CD1c-positive myeloid dendritic cell (primary cell): ENCODE data around the gene KRT34.
"Not testable (repeated sequence)": the region's sequence is repeated elsewhere in the genome, so short reads cannot be mapped to it uniquely, and the experiment has no call there.

Experiments
- DNase-seq: peaks from one replicate; pipeline ENCODE4 v3.0.0-alpha.2; 2016; ENCODE audit errors: extremely low spot score

The KRT34 gene

DNA sequence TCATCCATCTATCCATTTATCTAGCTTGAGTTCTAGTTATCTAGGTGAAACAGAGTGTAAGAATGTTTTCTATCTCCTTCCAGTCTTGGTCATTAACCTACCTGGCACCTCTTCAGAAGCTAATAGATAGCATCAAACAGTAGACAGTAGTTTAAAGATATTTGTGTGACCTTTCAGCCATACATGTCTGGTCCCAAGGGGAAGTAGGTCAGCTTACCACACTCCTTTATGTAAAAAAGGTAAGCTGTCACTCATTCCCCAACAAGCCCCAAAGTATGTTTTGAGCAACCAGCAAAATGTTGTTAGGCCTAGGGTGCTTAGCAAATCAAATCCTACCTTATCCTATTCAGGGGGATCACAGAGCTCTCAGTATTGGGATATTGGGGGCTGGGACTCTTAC, 16.0 kb downstream of the KRT34 start:
- DNase-seq, result no peak

- DNase-seq, result no peak
These were observed 18.2 kb downstream of the KRT34 start for GRCh38 chr17:41363881-41364280.

DNA sequence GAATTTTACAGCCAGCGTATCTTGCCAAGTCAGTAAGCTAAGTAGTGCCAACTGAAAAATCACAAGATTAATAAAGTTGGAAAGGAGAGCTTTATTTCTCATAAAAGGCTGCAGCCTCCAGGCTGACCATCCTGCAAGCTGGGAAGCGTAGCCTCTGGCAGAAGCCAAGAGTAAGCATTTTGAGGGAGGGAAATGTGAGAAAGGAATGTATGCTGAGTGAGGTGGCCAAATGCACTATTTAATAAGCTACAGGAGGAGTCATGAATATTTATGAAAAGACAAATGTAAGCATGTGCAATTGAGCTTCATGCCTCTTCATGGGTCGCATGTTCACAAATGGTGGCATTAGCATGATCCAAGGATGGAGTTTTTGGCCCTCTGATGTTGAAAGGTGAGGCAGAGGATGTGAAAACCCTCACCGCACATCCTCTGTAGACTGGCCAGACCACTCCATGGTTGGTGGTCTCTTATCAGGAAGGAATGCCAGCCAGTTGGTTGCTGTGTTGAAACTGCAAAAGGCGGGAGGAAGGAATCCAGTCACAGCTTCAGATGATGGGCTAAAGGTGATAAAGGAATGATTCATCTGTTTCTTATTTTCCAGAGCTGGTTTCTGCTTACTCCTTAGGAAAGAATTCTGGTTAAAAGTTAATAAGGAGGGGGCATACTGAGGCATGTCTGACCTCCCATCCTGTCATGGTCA, 21.7 kb downstream of the KRT34 start:
- no peak for DNase-seq

DNA sequence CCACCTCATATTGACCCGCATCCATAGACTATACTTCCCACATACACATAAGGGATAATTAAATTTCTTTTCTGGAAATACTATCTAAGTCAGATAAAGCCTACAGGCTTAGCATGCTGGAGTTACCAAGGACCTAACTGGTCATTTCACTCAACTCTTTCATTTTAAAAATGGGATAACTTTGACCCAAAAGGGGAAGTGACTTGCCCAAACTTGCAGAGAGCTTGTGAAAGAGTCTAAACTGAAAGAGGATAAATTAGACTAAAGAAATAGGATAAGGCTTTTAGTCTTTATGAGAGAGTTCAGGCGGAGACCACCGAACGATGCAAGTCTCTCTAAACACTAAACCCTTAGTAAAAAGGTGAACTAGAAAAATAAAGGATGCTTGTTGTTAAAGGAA, 27.6 kb downstream of the KRT34 start:
- DNase-seq, result peak; percentile 8

GRCh38 chr17:41352597-41353366, 29.3 kb downstream of the KRT34 start:
- DNase-seq, result no peak

GRCh38 chr17:41351177-41351576, 30.9 kb downstream of the KRT34 start:
- no peak for DNase-seq

GRCh38 chr17:41350381-41350878, 31.7 kb downstream of the KRT34 start, which contains the start of gene KRT33A:
TSS of gene KRT33A (minus strand) at chr17:41350828. CDS start at chr17:41350767, 61 bp downstream.
- DNase-seq, result not testable (repeated sequence)

- DNase-seq, result no peak
These were observed 34.0 kb downstream of the KRT34 start for GRCh38 chr17:41347869-41348760.

DNA sequence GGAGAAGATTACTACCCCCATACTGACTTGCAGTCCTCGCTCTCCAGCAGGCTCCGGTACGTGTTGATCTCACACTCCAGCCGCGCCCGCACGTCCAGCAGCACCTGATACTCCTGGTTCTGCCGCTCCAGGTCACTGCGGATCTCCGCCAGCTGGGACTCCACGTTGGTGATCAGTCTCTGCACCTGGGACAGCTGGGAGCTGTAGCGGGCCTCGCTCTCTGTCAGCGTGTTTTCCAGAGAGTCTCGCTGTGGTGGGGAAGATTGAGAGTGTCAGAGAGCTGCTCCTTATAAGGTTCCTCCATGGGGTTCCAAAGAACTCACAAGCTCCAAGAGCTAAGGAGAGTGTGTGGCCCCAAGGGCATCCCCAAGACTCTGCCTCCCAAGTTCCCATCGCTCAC, 35.7 kb downstream of the KRT34 start:
- not testable (repeated sequence) for DNase-seq

- DNase-seq, result no peak
These were observed 36.1 kb downstream of the KRT34 start for GRCh38 chr17:41345992-41346391.

GRCh38 chr17:41343029-41343428, 39.1 kb downstream of the KRT34 start:
- DNase-seq, result no peak

- no peak for DNase-seq
These were observed 40.9 kb downstream of the KRT34 start for GRCh38 chr17:41340934-41341861.

- DNase-seq, result no peak
These were observed 41.6 kb downstream of the KRT34 start for GRCh38 chr17:41340494-41340893.

DNA sequence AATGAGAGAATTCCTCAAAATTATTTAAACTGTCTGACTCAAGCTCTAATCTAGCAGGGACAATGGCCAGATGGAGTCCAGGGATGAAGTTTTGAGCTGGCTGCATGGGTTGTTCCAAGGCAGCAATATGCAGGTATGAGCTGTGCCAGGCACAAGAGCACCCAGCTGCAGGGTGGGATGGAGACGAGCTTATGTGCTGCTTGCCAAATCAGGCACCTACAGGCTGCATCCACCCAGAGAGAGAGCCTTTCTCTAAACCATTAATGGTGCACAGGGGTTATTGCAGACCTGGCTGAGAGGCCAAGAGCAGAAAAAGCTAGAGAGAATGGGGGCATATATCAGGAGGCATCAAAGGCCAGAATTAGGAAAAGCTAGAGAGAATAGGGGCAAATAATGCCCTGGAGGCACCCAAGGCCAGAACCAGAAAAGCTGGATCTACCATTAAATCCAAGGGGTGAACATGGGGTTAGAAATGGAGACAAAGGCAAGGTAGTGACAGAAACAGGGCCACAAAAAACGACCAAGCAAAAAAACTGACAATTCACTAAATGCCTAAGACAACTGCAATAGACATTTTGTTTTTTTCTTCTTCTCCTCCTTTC, 42.4 kb downstream of the KRT34 start:
- DNase-seq, result no peak

DNA sequence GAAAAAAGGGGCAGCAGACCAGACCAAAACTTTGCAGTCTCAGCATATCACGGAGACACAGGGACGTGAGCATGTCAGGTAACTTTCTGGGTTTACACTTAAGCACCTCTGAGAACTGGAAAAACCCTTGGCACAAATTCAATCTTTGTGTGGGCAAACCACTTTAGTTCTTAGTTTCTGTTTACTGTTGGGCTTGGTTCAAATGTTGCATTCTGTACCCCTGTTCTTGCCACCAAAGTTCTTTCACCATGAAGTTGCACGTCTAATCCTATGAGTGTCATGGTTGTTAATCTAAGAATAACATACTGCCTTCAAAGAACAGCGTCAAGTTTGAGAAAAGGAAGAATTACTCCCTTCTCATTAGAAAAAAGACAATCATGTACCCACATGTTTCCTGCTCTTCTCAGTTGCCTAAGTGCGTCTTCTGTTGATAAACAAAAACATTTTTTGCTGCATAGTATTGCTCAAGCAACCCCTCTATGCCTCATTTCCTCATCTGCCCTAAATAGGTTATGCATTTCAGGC, 43.1 kb downstream of the KRT34 start:
- DNase-seq, result peak; percentile 54

DNA sequence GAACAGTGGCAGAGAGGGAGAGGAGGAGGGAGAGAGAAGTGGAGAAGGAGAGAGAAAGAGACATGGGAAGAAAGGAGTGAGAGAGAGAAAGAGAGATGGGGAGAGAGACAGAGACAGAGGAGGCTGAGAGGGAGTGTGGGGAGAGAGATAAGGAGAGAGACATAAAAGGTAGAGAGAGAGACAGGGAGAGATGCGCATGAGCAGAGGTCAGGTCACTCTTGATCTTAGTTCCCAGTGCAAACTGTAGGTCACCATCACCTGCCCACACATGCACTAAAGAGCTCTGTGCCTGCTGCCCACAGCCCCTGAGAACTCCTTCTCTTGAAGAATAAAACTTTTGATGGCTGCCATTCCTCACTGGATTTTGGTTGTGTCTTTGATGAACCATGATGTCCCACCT, 46.4 kb downstream of the KRT34 start:
- DNase-seq, result no peak

DNA sequence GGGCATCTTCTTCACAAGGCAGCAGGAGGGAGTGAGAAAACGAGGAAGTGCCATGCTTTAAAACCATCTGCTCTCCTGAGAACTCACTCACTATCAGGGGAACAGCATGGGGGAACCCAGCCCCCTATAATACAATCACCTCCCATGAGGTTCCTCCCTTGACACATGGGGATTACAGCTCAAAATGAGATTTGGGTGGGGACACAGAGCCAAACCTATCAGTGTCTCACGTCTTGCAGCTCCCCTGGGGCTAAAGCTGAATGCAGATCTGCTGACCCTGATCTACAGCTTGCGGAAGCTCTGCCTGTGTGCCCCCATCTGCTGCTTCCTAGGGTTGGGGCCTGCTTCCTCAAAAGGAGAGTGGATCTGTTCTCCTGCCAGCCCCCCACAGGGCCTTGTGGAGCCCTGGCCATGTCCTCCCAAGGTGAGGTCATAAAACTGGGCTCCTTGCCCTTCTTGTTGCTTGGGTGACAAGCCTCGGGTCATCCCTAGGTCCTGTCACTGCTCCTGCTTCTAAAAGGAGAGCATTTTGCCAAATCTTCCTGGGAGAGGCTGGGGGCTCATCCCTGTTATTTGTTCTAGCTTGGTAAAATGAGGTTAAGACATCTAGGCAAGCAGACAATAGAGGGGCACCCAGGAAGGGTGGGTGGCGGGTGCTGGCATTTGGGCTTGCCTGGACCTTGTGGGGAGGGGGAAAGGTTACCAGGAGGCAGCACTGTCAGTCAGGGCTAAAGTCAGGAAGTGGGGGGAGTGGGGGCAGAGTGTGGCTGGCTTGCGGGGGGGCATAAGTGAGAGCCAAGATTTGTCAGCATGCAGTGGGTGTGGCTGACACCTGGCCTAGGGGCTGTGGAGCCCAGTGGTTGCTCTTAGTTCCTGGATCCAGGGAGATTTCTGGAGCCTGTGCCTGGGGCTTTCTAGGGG, 47.5 kb downstream of the KRT34 start:
- DNase-seq, result no peak

DNA sequence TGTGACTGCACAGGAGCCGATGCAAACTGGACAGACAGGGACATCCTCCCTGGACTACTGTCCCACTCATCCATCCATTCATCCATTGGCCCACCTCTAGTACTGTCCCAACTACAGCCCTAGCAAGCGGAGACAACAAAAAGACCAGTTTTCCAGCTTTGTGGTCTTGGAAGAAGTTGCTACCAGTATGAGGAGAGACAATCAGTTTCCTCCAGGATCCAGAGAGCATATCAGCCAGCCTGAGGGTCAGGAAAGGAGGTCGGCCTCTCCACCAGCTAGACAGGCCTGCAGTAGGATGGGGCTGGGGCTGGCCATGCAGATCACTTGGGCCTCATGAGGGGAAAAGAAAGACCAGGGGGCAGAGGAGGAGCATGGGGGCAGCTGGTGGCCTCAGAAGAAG, 48.3 kb downstream of the KRT34 start:
- no peak for DNase-seq

GRCh38 chr17:41333098-41333497, 49.0 kb downstream of the KRT34 start:
- no peak for DNase-seq
